CD4-positive, CD25-positive, alpha-beta regulatory T cell (primary cell): ENCODE results near the gene CDK12. TPM values are rescaled to one million over a fixed set of nuclear protein-coding genes. Genes with fewer than 3 reads are reported as not detected.

ENCODE experiments used
- polyA plus RNA-seq, 4 donors: library from polyadenylated mRNA; unstranded; fragments of 300-500 nt; fragmentation: Illumina TruSeq; gene quantifications; one replicate each; pipeline ENCODE4 v1.2.3, GENCODE V29; 2021
- total RNA-seq: library from RNA; stranded (reverse); gene quantifications from one replicate; pipeline ENCODE4 v1.2.3, GENCODE V29; 2022

The CDK12 gene
- total and polyA plus RNA-seq, 5 donors from 2014 or later, result 2.1 to 110 (median 3.7) TPM

Other genes with a start within 250 kb of the CDK12 start
- not detected for gene STAC2, start 235.5 kb upstream of the CDK12 start, total RNA-seq
- not detected for gene STAC2, start 235.5 kb upstream of the CDK12 start, polyA plus RNA-seq
- gene FBXL20, start 59.9 kb upstream of the CDK12 start, total RNA-seq, result 30.8 TPM
- gene FBXL20, start 59.9 kb upstream of the CDK12 start, polyA plus RNA-seq, result 1 to 10 TPM; 4.0 to 6.3 (median 4.8) TPM
- gene MED1, start 10.2 kb upstream of the CDK12 start, total RNA-seq, result 45.4 TPM
- 10 to 100 TPM; 15.8 to 20.2 (median 18.3) TPM for gene MED1, start 10.2 kb upstream of the CDK12 start, polyA plus RNA-seq
- gene NEUROD2, start 146.4 kb downstream of the CDK12 start, total RNA-seq, result not detected
- gene NEUROD2, start 146.4 kb downstream of the CDK12 start, polyA plus RNA-seq, result not detected
- gene PPP1R1B, start 165.5 kb downstream of the CDK12 start, total RNA-seq, result not detected
- gene PPP1R1B, start 165.5 kb downstream of the CDK12 start, polyA plus RNA-seq, result not detected
- gene STARD3, start 175.7 kb downstream of the CDK12 start, total RNA-seq, result 95.9 TPM
- gene STARD3, start 175.7 kb downstream of the CDK12 start, polyA plus RNA-seq, result 10 to 100 TPM; 45.4 to 48.6 (median 46.5) TPM
- gene TCAP, start 203.9 kb downstream of the CDK12 start, total RNA-seq, result 3.4 TPM
- gene TCAP, start 203.9 kb downstream of the CDK12 start, polyA plus RNA-seq, result under 1 TPM in 1 of 4 donors, not detected in 3; 0.07 TPM
- 1.2 TPM for gene PNMT, start 207.0 kb downstream of the CDK12 start, total RNA-seq
- gene PNMT, start 207.0 kb downstream of the CDK12 start, polyA plus RNA-seq, result not detected
- gene PGAP3, start 226.6 kb downstream of the CDK12 start, total RNA-seq, result 28.0 TPM
- 10 to 100 TPM; 15.2 to 23.3 (median 17.5) TPM for gene PGAP3, start 226.6 kb downstream of the CDK12 start, polyA plus RNA-seq
- 5.5 TPM for gene ERBB2, start 238.6 kb downstream of the CDK12 start, total RNA-seq
- under 1 TPM; 0.36 to 0.80 (median 0.57) TPM for gene ERBB2, start 238.6 kb downstream of the CDK12 start, polyA plus RNA-seq